Hippocampal formation (tissue), 2 donors: Measurements from ENCODE around the gene CXCL12.

Source experiments
- DNase-seq, 2 donors: peaks; one replicate each; lab custom pipeline; 2025; lab: John Stamatoyannopoulos, UW

CXCL12 gene

DNA sequence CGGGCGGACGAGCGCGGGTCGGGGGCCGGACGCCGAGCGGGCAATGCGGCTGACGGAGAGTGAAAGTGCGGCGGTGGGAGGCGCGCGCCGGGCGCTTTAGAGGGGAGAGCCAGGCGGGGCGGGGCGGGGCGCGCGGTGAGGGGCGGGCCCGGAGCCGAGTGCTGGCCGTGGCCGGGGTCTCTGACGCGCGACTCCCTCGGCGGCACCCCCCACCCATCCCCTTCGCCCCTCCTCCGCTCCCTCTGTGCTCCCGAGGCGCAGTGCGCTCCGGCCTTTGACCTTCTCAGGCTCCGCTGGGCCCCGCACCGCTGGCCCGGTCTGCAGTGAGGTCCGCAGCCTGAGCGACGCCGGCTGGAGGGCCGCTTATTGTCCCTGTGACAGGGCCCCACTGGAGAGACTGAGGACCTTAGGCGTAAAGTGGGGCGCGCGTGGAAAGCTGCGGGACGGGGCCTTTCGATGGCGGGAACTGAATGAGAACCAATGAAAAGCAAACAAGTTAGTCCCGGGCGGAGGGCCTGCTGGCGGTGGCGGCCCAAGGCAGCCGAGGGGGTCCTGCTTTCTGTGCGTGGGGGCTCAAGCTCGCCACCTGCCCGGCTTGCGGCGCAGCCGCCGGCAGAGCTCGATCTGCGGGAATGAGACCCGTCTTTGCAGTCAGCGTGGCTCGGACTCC is at the start of gene CXCL12:
Gene CXCL12 (minus strand): TSS at position 72 of the 670 bp plus-strand sequence. CDS start 92 bp downstream, outside the sequence.
- DNase-seq = no peak

DNA sequence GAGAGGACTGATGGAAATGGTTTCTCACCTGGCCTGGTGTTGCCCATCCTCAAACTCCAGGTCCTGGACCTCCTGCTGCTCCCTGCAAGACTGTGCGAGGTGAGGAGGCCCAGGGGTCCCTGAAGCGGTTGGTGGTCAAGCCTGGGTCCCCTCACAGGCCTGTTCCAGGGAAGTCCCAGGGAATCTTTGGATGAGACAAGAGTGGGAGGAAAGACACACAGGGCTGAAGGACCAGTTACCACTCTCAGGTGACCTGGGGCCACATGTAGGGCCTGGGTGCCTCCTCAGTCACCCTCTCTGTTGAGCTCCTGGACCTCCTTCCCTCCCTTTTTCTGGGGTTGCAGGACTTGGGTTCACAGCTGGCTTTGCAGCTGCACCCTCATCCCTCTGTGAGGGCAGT is 42.6 kb upstream of the CXCL12 start:
- no peak for DNase-seq

DNA sequence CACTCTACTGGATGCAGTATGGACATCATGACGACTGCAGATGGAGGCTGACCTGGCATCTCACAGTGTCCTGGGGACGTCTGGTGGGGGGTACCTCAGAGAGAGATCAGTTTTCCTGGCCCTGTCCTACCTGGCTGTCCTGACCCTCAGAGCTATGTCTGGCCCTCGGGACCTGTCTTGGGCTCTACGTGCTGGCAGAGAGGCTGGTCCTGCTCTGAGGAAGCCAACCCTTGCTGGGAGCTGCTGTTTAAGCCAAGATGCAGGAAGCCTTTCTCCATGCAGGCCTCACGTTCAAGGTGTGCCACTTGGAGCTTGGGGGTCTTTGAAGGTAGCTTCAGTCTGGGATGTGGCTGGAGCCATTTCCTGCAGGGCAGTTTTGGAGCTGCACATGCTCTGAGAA is 42.1 kb upstream of the CXCL12 start:
- no peak for DNase-seq

DNA sequence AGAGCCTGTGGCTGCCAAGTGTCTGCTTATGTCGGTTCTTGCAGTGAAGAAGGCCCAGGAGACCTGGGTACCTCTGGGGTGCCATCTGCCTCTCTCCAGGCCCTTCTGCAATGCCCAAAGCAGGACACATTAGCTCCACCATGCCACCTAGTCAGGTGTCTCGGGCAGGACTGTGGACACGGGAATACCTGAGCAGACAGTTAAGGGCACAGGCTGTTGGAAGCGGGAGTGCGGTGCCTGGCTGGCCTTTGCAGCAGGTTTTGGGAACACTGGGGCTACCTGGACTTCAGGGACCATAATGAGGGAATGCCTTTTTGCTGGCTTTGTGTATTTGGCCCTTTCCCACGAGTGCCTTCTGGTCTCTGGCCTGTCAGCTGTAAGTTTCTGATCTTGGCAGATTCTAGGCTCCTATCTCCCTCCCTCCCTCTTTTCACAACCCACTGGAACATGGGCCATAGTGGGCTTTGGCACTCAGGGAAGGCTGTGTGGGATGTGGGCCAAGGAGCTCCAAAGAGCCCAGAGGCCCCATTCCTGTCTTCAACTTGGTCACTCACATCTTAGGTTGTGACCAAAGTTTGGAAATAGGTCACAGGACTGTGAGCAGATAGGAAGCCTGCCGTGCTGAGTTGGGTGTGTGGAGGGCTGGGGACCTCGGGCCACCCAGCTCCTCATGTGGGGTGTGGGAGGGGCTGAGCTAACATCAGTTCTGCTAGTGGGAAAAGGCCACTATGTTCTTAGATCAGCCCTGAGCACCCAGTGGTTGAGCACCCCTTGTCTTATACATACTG is 41.5 kb upstream of the CXCL12 start:
- no peak for DNase-seq

DNA sequence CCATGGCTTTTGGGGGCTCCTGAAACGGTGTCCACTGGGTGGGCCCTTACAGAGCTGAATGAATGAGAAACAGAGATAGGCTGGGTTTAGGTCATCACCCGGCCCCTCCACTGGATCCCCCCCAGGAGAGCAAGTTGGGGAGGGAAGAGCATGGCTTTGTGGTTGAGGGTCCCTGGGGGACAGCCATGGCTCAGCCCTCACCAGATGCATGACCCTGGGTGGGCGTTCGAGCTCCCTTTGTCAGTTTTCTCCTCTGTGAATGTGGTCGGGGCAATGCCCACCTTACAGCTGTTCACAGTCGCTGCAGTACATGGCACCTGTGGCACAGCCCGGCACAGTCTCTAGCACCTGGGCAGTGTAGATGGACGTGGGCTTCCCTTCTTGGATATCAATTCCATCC is 40.6 kb upstream of the CXCL12 start:
- DNase-seq = no peak

DNA sequence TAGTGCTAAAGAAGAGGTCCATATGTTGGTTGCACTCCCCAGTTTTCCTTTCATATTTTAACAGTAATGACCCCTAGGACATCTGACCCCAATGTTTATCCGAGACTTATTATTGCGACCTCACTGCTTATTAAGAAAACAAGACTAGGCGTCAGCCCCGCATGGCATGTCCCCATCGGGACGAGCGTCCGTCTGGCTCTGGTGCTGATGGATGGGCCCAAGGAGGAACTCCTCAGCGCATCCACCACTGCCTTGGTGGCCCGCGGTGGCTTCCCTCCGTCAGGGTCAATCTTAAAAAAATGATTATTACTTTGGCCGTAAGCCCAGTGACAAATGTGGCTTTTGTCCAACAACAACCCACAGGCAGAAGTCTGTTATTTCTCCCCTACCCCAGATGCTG is 40.1 kb upstream of the CXCL12 start:
- no peak for DNase-seq

DNA sequence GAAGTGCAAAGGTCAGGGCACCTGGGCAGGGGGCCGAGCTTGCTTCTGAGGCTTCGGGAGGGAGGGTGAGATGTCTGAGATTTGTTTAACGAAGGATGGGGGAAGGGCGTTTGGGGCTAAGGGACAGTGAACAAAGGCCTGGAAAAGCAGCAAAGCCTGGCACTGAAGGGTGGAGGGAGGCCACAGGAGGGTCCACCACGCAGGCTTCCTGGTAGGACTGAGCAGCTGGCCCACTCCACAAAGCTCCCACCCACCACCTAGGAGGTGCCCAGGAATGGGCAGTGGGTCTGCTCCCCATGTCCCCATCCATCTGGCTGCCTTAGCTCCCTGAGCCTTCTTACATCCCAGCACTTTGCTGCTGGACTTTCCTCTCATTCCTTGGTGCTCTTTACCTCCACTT is 39.4 kb upstream of the CXCL12 start:
- DNase-seq = no peak

DNA sequence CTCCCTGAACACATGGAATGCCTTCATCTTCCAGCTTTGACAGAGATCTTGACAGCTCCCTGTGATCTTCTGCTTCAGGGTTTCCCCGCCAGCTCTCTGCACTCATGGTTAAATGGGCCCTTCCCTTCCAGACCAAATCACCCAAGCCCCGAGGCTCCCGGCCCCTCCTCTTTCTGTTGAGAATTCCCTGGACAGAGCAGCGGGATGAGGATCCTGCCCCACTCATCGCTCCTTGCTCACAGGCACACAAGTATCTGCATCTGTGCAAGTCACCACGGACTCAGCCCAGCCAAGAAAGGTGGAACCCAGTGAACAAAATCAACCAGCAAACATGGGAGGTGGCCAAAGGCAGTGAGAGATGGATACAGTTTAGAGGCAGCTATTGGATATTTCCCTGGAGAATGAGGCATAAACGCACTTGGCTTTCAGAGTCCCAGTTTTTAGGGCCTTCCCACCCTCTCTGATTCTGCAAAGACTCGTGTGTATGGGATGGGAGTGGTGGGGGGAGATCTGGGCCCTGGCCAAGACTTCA is 37.7 kb upstream of the CXCL12 start:
- DNase-seq = no peak

DNA sequence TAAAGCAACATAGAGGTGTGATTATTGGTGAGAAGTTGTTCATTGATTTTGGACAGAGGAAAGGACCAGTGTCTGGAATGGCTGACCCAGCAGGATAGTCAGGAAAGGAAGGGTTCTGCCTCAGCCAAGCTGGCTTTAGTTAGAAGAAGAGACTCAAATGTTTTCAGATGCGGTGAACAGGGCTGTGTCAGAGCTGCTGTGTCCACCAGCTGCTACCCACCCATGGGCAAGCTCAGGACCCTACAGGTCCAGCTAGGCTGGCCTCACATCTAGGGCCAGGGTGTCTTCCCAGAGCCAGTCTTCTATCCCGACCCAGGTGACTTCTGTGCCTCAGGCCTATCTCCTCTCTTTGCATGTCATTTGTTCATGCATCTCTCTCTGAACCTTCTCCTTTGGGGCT is 37.3 kb upstream of the CXCL12 start:
- no peak for DNase-seq

DNA sequence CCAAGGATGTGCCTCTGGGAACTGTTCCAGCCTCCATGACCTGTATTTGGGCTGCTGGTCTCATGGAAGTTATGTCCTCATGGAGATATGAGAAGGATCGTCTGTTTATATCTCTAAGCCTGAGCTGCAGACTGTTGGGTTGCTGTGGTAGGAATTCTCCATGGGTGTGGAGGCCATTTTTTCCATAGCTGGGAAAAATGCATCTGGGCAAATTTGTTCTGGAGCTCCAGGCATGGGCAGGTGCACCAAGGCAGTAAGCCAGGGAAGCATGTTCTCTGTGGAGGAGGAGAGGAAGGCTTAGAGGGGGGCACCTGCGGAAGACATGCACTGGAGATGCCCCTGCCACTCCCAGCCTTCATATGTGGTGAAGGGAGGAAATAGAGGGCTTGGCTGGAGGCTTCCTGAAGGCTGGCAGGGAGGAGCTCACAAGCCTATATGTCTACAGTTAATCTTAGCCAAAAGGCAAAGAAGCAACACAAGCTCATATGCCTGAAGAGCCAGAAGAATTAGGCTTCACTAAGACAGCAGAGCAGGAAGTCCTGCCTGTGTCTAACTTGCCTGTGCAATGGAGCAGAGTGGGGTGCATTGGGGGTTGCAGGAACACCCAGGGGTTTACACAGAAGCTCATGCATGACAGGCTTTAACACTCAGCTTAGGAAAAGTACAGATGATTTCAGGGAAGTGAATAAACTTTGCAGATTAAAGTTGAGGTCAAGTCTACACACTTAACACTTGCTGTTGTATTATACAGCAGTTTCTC is 35.1 kb upstream of the CXCL12 start:
- DNase-seq = no peak

DNA sequence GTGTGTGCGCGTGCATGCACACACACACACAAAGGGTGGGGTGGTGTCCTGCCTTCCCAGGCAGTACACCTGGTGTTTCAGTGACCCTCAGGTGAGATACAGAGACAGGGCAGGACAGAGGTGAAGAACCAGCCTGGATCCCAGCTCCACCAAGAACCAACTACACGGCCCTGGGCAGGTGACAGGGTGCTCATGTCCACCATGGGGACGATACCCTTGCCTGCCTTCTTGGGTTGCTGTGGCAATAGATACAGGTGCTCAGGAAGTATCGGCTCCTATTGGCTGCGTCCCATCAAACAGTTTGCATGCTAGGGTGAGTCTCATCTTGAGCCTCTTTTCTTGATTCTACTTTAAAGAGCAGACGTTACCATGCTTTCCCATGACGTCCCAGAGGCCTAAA is 33.7 kb upstream of the CXCL12 start:
- DNase-seq = no peak

DNA sequence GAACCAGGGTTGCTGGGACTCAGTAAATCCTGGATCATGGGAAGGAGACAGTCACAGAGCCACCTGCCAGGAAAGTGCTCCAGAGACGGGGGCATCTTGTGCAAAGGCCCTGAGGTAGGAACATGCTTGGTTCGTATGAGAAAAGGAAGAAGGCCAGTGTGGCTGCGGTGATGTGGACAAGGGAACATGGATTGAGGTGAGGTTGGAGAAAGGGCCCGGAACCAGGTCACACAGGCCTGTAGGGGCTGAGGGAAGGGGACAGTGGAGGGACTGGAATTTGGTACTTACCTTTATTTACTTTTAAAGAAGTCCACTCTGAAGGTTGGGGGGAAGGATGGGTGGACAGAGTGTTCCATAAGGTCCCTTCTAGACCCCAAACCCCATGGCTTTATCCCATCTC is 32.9 kb upstream of the CXCL12 start:
- DNase-seq = no peak

DNA sequence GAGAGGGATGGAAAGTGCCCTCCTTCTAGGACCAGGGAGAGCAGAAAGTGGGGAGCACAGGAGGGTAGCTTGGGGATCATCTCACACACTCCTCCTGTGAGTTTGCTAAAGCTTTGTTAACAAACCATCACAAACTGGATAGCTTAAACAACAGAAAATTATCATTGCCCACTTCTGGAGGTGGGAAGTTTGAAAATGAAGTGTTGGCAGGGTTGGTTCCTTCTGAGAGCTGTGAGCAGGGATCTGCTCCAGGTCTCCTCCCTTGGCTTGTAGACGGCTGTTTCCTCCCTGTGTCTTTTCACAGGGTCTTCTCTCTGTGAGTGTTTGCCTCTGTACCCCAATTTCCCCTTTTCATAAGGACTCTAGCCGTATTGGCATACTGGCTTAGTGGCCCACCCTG is 32.0 kb upstream of the CXCL12 start:
- no peak for DNase-seq

DNA sequence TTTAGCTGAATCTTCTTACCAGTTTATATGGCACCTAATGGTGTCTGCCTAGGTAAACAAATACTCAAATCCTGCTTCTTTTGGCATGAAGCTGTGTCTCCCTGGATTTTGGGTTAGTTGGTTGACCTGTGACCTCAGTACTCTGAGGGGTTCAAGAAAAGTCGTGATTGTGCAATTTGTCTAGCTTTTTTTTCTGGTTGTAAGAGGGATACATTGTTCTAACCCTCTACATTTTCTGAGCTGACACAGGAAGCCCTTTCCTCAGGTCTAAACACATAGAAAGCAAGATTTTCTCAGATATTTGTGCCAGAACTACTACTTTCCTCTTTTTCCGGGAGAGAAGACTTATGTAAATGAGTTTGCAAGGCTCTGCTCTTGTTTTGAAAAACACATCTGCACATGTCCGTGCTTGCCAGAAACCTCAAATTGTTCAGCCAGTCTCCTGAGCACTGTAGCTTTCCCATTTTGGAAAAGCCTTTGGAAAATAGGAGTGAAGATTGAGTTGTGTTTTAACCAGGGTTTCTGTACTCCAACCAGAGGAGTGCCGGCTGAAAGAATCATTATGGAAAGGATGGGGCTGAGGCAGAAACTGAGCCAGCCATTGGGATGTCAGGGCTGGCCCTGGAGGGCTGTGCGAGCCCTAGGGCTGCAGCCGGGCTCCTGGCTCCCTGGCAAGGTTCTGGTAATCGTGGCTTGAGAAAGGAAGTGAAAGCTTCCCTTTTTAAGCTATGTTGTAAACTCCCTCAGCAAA is 31.3 kb upstream of the CXCL12 start:
- no peak for DNase-seq

DNA sequence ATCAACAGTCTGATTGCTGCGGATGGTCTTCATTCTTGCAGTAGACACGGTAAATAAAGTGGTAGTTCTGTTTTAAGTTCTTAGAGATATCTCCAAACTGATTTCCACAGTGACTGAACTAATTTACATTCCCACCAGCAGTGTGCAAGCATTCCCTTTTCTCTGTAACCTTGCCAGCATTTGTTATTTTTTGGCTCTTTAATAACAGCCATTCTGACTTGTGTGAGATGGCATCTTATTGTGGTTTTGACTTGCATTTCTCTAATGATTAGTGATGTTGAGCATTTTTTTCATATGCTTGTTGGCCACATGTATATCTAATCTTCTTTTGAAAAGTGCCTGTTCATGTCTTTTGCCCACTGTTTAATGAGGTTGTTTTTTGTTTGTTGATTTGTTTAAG is 30.2 kb upstream of the CXCL12 start:
- no peak for DNase-seq

DNA sequence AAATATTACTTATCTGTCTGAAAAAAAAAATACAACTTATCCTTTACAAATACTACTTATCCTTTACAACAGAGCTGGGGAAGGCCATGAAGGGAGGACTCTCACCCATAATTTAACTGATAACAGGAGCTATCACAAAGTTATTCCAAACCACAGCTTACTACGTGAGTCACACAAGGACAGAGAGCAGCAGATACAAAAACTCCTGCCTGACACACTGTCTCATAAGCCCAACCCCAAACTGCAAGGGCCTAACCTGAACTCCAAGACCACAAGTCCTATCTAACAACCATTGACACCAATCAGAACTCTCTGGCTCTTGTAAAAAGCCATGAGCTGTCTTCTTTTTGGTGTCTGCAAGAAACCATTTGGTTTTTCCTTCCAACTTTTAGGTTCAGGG is 28.5 kb upstream of the CXCL12 start:
- DNase-seq = no peak

DNA sequence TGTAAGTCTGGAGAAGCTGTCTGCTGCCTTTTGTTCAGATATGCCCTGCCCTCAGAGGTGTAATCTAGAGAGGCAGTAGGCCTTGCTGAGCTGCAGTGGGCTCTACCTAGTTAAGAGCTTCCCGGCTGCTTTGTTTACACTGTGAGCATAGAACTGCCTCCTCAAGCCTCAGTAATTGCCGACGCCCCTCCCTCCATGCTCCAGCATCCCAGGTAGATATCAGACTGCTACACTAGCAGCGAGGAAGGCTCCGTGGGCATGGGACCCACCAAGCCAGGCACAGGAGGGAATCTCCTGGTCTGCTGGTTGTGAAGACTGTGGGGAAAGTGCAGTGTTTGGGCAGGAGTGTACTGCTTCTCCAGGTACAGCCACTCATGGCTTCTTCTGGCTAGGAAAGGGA is 26.4 kb upstream of the CXCL12 start:
- no peak for DNase-seq

DNA sequence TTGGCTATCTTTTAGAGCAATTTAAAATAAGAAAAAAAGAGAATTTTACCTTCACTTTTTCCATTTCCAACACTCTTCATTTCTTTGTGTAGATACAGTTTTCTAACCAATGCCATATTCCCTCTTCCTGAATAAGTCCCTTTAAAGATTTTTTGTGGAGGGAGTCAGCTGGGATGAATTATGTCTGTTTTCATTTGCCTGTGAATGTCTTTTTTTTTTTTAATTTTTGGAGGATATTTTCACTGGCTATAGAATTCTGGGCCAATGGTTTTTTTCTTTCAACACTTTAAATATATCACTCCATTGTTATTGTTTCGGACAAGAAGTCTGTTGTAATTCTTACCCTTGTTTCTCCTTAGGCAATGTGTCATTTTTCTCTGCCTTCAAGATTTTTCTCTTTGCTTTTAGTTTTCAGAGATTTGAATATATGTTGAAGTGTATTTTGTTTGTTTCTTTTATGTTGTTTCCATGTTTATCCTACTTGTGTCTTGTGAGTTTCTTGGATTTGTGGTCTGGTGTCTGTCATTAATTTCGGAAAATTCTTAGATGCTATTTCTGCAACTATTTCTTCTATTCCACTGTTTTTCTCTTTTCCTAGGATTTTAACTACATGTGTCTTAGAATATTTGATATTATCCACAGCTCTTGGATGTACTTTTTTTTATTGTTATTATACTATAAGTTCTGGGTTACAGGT is 20.0 kb upstream of the CXCL12 start:
- DNase-seq = no peak

DNA sequence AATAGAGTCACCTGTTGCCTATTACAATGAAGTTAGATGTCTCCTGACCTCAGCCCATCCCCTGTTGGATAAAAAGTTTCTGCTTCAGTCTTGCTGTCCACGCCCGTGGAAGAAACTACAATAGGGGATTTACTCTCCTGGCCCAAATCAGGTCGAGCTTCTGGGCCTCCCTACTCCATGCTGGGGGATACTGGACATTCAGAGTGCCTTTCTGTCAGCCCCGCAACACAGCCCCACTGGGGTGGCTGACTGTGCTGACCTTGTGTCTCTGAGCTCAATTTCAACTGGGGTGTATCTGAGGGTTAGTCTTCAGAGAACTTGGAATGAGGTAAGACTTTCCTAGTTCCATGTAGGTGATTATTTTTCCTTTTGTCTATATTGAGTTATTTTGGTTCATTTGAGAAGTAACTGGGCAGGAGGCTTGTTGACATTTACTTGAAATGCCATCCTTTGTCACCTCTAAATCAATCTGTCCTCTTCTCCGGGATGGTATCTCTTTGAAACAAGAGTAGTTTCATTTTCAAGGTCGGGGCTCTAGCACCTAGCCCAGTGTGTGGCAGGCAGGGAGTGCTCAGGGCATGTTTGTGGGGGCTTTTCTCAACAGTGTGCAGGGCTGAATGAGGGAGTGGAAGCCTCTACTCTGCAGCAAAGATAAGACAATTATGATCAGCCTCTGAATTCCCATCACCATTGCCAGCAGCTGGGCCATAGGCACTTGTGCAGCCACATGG is 17.7 kb upstream of the CXCL12 start:
- no peak for DNase-seq

DNA sequence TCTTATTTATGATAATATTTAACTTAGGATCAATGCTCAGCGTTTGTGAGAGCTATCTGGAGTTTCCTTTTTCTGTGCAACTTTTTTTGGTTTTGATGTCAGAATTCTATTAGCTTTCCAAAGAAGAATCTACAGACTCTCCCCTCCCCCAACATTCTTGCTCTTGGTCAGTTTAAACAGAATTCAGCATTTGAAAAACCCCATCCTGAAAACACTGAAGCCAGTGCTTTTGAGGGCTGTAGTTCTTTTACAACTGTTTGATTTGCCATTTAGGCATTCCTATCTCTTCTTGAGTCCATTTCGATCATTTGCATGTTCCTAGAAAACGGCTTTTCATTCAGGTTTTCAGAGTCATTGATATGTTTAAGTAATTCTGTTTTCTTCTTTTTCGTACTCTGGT is 15.6 kb upstream of the CXCL12 start:
- DNase-seq = no peak
